ENCODE data around the gene MATCAP1. TPM values are rescaled to one million over a fixed set of nuclear protein-coding genes. Genes with fewer than 3 reads are reported as not detected.
A peak's percentile ranks its signal among the peaks of the same experiment; 100 is the strongest.

Gene MATCAP1
- total RNA-seq, 8 experiments from 2014 or later: 13.9 to 93.4 (median 55.0) TPM

DNA sequence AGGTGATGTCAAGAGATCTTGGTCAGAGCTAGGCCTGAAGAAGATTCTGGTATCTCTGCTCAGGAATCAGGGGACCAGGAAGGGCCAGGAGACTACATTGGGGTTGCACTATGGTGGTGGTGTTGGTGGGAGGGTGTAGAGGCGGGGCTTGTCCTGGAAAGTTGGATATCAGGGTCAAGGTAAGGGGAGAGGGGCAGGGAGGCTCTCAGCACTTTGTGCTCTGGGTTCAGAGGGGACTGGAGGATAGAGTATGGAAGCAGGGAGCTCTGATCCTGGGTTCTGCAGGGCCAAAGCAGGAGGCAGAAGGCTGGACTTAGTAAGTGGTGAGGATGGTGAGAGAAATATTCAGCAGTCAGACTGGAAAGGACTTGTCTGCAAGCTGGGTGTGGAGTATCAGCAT is 10.4 kb downstream of the MATCAP1 start:
- Histone ChIP-seq H3K4me1 (replicated peaks in 1 of 2) (peaks cover 35% of the 10 kb centered on the region in 2 donors), H3K27ac (no peak overlapping the region), H3K4me3 (peak overlapping the region in 1 of 5 donors; percentile 29)
- in situ Hi-C loops (cut with MboI; ENCODE audit: low pct_unique_long_range_greater_than_20kb in 2 of 9, low sequenced_read_pairs in 9 of 9, unreplicated experiment in 9 of 9): loop anchor here in 8 of 9 experiments (25.0 kb wide), 2 partner anchors 186 to 211 kb away; partner anchors contain the start of genes CES3 (in 7 of the 8) and CES4A (in 1 of the 8)
- 75% methylated on average over 1 of the region's 1 CpG; no CpG with 5 or more reads in 9 of the 10 experiments for WGBS, 10 experiments
- no peak for ATAC-seq (replicated peaks in 6 of 8)

DNA sequence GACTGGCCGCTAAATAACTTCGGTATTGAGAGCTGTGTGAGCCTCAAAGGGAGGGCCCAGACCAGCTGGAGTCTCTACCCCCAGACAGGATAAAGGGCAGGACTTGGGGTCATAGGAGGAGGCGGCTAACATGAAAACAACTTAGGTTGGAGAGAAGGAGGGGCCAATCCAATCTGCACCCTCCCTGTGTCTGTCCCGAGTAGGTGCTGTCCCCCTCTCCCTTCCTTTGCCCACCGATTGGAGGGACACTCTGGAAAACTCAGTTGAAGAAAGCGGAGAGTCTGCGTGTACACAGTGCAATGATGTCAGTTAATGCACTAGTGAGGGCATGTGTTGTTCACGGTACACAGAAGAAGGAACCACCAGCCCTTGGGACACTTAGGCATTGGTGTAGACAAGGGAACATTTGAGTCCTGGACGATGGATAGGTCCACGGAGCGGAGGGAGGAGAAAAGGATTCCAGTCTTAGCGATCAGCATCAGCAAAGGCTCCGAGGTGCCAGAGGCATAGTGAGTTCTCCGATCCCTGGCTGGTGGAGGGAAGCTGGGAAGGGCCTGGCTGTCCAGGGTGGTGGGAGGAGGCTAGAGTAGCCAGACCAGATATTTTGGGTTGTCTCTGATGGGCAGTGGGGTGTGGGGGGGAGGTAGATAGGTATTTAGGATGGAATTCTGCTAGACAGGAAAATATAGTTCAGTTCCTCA is 12.7 kb downstream of the MATCAP1 start:
- Histone ChIP-seq H3K27ac (peak overlapping the region; percentile 70 to 81), H3K4me1 (replicated peaks in 1 of 2) (peaks cover 35% of the 10 kb centered on the region in 2 donors), H3K4me3 (peak overlapping the region; percentile 24 to 42 (median 30))
- WGBS, 10 experiments: 3 to 50% (median 30%) methylated on average over 1 to 12 of the region's 14 CpGs; no CpG with 5 or more reads in 1 of the 10 experiments
- in situ Hi-C loops (cut with MboI; ENCODE audit: low pct_unique_long_range_greater_than_20kb in 2 of 9, low sequenced_read_pairs in 9 of 9, unreplicated experiment in 9 of 9): loop anchor here in 8 of 9 experiments (25.0 kb wide), 2 partner anchors 184 to 209 kb away; partner anchors contain the start of genes CES3 (in 7 of the 8) and CES4A (in 1 of the 8)
- peak; percentile 2 to 23 (median 7) for ATAC-seq (replicated peaks in 6 of 8)

DNA sequence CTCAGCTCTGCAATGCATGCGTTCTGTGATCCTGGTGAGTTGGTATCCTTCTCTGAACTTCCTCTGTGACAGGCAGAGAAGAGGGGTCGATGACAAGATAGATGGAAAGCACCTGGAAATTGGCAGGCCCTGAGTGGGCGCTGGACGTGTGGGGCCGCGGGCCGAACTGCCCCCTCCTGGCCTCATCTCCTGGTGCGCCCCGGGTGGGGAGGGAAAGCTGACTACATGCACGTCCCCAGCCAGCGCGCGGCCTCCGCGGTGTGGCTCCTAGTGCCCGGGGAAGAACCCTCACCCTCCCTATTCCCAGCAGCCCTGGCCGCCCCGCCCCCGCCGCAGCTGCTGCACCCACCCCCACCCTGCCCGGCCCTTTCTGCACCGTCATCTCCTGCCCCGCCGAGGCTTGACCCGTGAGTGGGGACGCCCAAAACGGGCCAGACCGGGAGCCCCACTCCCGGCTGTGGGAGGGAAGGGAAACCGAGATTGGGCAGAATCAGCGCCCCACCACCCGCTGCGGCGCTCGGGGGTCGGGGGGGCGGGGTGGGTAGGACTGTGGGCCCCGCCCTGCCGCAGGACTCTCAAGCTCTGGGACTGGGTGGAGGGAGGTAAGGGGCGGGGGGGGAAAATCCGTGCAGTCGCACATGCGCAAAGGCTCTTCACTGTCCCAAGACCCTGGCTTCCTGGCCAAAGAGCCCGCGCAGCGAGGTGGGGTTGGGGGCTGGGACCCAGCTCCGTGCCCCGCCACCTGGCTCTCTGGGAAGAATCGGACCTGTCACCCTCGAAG is 13.4 kb downstream of the MATCAP1 start, which contains the start of gene NOL3:
Gene NOL3, plus strand, starts transcription at position 371 of the 781 bp plus-strand sequence.
- Histone ChIP-seq H3K4me1 (replicated peaks in 1 of 2) (peaks cover 35% of the 10 kb centered on the region in 2 donors), H3K4me3 (peak within 1 kb of the TSS; percentile 24 to 42 (median 30)), H3K27ac (peak within 1 kb of the TSS; percentile 70 to 81)
- ATAC-seq (replicated peaks in 6 of 8): peak; percentile 50 to 78 (median 67)
- in situ Hi-C loops (cut with MboI; ENCODE audit: low pct_unique_long_range_greater_than_20kb in 2 of 9, low sequenced_read_pairs in 9 of 9, unreplicated experiment in 9 of 9): loop anchor here in 8 of 9 experiments (25.0 kb wide), 2 partner anchors 183 to 208 kb away; partner anchors contain the start of genes CES3 (in 7 of the 8) and CES4A (in 1 of the 8)
- WGBS, 10 experiments: 0 to 6% methylated on average over 1 to 7 of the region's 50 CpGs; no CpG with 5 or more reads in 8 of the 10 experiments

DNA sequence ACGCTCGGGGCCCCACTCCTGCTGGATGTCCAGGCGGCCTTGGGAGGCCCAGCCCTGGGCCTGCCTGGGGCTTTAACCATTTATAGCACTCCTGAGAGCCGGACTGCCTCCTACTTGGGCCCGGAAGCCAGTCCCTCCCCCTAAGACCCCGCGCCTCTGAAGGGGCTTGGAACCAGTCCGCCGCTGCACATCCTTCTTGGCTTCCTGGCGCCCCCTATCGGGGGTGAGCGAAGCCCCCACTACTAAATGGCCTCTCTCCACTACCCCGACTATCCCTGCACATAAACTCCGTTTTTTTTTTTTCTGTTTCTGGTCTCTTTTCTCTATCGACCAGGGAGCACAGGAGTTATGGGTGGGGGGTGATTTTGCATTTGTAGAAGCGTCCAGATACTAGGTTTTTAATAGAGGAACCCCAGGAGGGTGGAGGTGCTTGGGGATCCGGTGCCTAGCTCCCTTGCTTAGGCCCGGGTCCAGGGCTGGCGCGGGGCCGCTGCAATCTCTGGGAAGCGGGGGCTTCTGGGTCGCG is 14.1 kb downstream of the MATCAP1 start:
- H3K4me1 ChIP-seq (replicated peaks in 1 of 2): peaks cover 34 to 36% of the 10 kb centered on the region in 2 donors
- in situ Hi-C loops (cut with MboI; ENCODE audit: low pct_unique_long_range_greater_than_20kb in 2 of 9, low sequenced_read_pairs in 9 of 9, unreplicated experiment in 9 of 9): loop anchor here in 8 of 9 experiments (25.0 kb wide), 2 partner anchors 182 to 207 kb away; partner anchors contain the start of genes CES3 (in 7 of the 8) and CES4A (in 1 of the 8)
- peak; percentile 1 to 27 (median 14) for ATAC-seq (replicated peaks in 6 of 8)
- WGBS, 10 experiments: 0 to 10% (median 1%) methylated on average over 1 to 14 of the region's 24 CpGs; no CpG with 5 or more reads in 4 of the 10 experiments
- H3K27ac ChIP-seq: peak overlapping the region; percentile 70 to 81
- peak overlapping the region; percentile 24 to 42 (median 30) for H3K4me3 ChIP-seq

DNA sequence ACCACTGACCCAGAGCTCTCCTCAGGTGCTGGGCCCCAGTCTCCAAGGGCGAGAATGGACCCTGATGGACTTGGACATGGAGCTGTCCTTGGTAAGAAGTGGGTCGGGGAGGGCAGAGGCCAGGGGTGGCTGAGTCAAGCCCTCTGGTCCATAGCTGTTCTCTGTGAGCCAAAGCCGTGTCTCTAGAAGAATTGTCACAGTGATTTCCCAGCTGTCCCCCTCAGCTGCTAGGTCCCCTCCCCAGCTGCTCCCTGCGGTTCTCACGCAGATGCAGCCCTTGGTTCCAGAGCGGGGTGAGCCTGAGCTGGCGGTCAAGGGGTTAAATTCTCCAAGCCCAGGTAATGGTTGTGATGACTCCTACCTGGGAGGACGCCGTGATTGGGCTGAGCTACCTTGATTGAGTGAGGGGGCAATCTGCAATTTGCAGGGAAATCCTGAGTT is 14.7 kb downstream of the MATCAP1 start:
- 41 to 75% (median 51%) methylated on average over 2 to 4 of the region's 9 CpGs; no CpG with 5 or more reads in 7 of the 10 experiments for WGBS, 10 experiments
- in situ Hi-C loops (cut with MboI; ENCODE audit: low pct_unique_long_range_greater_than_20kb in 2 of 9, low sequenced_read_pairs in 9 of 9, unreplicated experiment in 9 of 9): loop anchor here in 8 of 9 experiments (25.0 kb wide), 2 partner anchors 182 to 207 kb away; partner anchors contain the start of genes CES3 (in 7 of the 8) and CES4A (in 1 of the 8)
- no peak for ATAC-seq (replicated peaks in 6 of 8)
- peaks cover 32% of the 10 kb centered on the region in 2 donors for H3K4me1 ChIP-seq (replicated peaks in 1 of 2)
- H3K4me3 ChIP-seq: no peak overlapping the region
- H3K27ac ChIP-seq: peak overlapping the region in 1 of 2 donors; percentile 81

DNA sequence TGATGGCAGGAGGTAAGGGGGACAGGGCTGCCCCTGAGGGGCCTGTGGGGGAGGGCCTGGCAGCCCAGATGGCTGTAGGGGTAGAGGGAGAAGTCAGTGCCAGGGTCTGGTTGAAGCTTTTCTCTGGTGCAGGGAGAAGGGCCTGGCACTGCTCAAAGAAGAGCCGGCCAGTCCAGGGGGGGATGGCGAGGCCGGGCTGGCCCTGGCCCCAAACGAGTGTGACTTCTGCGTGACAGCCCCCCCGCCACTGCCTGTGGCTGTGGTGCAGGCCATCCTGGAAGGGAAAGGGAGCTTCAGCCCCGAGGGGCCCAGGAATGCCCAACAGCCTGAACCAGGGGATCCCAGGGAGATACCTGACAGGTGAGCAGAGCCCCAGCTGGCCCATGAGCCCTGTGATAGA is 16.2 kb downstream of the MATCAP1 start:
- WGBS, 10 experiments: 60 to 83% methylated on average over 1 of the region's 7 CpGs; no CpG with 5 or more reads in 8 of the 10 experiments
- in situ Hi-C loops (cut with MboI; ENCODE audit: low pct_unique_long_range_greater_than_20kb in 2 of 9, low sequenced_read_pairs in 9 of 9, unreplicated experiment in 9 of 9): loop anchor here in 8 of 9 experiments (25.0 kb wide), 2 partner anchors 180 to 205 kb away; partner anchors contain the start of genes CES3 (in 7 of the 8) and CES4A (in 1 of the 8)
- Histone ChIP-seq H3K27ac (no peak overlapping the region), H3K4me1 (replicated peaks in 1 of 2) (peaks cover 26 to 34% of the 10 kb centered on the region in 2 donors), H3K4me3 (no peak overlapping the region)
- no peak for ATAC-seq (replicated peaks in 6 of 8)

- Histone ChIP-seq H3K27ac (no peak overlapping the region), H3K4me3 (no peak overlapping the region), H3K4me1 (replicated peaks in 1 of 2) (peaks cover 26 to 36% of the 10 kb centered on the region in 2 donors)
- no peak for ATAC-seq (replicated peaks in 6 of 8)
- 20 to 82% methylated on average over 1 to 2 of the region's 5 CpGs; no CpG with 5 or more reads in 8 of the 10 experiments for WGBS, 10 experiments
- in situ Hi-C loops (cut with MboI; ENCODE audit: low pct_unique_long_range_greater_than_20kb in 2 of 9, low sequenced_read_pairs in 9 of 9, unreplicated experiment in 9 of 9): loop anchor here in 8 of 9 experiments (25.0 kb wide), 2 partner anchors 179 to 204 kb away; partner anchors contain the start of genes CES3 (in 7 of the 8) and CES4A (in 1 of the 8)
Measured at GRCh38 chr16:67166598-67167168, 17.1 kb downstream of the MATCAP1 start.

GRCh38 chr16:67166110-67166547 is 17.6 kb downstream of the MATCAP1 start:
- ATAC-seq (replicated peaks in 6 of 8): no peak
- H3K27ac ChIP-seq: no peak overlapping the region
- H3K4me1 ChIP-seq (replicated peaks in 1 of 2): peaks cover 24 to 32% of the 10 kb centered on the region in 2 donors
- in situ Hi-C loops (cut with MboI; ENCODE audit: low pct_unique_long_range_greater_than_20kb in 2 of 9, low sequenced_read_pairs in 9 of 9, unreplicated experiment in 9 of 9): loop anchor here in 8 of 9 experiments (25.0 kb wide), 2 partner anchors 179 to 204 kb away; partner anchors contain the start of genes CES3 (in 7 of the 8) and CES4A (in 1 of the 8)
- no peak overlapping the region for H3K4me3 ChIP-seq
- 30 to 34% methylated on average over 2 to 3 of the region's 18 CpGs; no CpG with 5 or more reads in 8 of the 10 experiments for WGBS, 10 experiments

- in situ Hi-C loops (cut with MboI; ENCODE audit: low pct_unique_long_range_greater_than_20kb in 2 of 9, low sequenced_read_pairs in 9 of 9, unreplicated experiment in 9 of 9): loop anchor here in 8 of 9 experiments (25.0 kb wide), 2 partner anchors 178 to 203 kb away; partner anchors contain the start of genes CES3 (in 7 of the 8) and CES4A (in 1 of the 8)
- peaks cover 19 to 29% of the 10 kb centered on the region in 2 donors for H3K4me1 ChIP-seq (replicated peaks in 1 of 2)
- 18 to 60% (median 28%) methylated on average over 3 to 12 of the region's 85 CpGs; no CpG with 5 or more reads in 7 of the 10 experiments for WGBS, 10 experiments
- no peak for ATAC-seq (replicated peaks in 6 of 8)
- peak overlapping the region; percentile 35 to 47 (median 37) for H3K4me3 ChIP-seq
- no peak overlapping the region for H3K27ac ChIP-seq
Measured at GRCh38 chr16:67165121-67166078, 18.4 kb downstream of the MATCAP1 start.

DNA sequence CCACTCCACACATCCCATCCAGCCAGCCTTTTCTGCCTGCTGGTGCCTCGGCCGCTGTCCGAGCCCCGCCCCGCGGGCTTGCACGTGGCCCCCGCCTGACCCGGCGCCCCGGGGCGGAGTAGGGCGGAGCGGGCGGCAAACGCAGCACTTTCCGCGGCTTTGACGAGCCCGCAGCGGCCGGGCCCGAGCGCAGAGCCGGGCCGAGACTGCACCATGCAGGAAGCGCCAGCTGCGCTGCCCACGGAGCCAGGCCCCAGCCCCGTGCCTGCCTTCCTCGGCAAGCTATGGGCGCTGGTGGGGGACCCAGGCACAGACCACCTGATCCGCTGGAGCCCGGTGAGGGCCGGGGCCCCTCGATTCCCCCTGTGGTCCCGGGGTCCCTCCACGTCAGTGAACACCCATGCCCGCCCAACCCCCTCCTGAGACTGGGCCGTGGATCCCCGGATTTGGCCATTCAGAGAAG is 19.1 kb downstream of the MATCAP1 start, which contains the start of gene HSF4:
Gene HSF4, plus strand, starts transcription at position 147 of the 463 bp plus-strand sequence. Its CDS starts 67 bp downstream, at position 214.
- WGBS, 10 experiments: 5 to 18% (median 12%) methylated on average over 4 to 9 of the region's 41 CpGs; no CpG with 5 or more reads in 7 of the 10 experiments
- in situ Hi-C loops (cut with MboI; ENCODE audit: low pct_unique_long_range_greater_than_20kb in 2 of 9, low sequenced_read_pairs in 9 of 9, unreplicated experiment in 9 of 9): loop anchor here in 8 of 9 experiments (25.0 kb wide), 2 partner anchors 177 to 202 kb away; partner anchors contain the start of genes CES3 (in 7 of the 8) and CES4A (in 1 of the 8)
- Histone ChIP-seq H3K4me1 (replicated peaks in 1 of 2) (peaks cover 13 to 30% of the 10 kb centered on the region in 2 donors), H3K27ac (peak within 1 kb of the TSS; percentile 81 to 88), H3K4me3 (peak within 1 kb of the TSS; percentile 35 to 47 (median 37))
- ATAC-seq (replicated peaks in 6 of 8): peak; percentile 0 to 49 (median 40)
